PC-3 (cell line): ENCODE measurements around the gene CCNB1IP1.

Experiments used
- CTCF ChIP-seq: fragments of 300-600 bp; sonication (generic); conservative IDR thresholded peaks from 2 replicates; pipeline ENCODE4 v1.5.1; 2017; ENCODE audit warnings: antibody characterized with exemption, low read depth, mild to moderate bottlenecking, low read length
- EZH2 ChIP-seq: fragments of 300-600 bp; sonication (generic); IDR thresholded peaks from one replicate; pipeline ENCODE4 v1.6.1; 2017; ENCODE audit warnings: antibody characterized with exemption, mild to moderate bottlenecking, low read length; ENCODE audit not compliant: unreplicated experiment
- EZH2phosphoT487 ChIP-seq: fragments of 300-600 bp; sonication (generic); IDR thresholded peaks from 2 replicates; pipeline ENCODE4 v1.6.1; 2018; ENCODE audit warnings: mild to moderate bottlenecking, antibody characterized with exemption, low read length, borderline replicate concordance

GRCh38 chr14:20277409-20277808 lies 55.7 kb downstream of the CCNB1IP1 start:
- TF ChIP-seq CTCF: no peak
- no peak for TF ChIP-seq EZH2phosphoT487
- no peak for TF ChIP-seq EZH2
